Effector memory CD4-positive, alpha-beta T cell (primary cell): ENCODE results near the gene CELSR2.

ENCODE experiments used
- DNase-seq, 3 donors: peaks; one replicate each; pipeline ENCODE4 v3.0.0-alpha.2; 2020
- H3K27ac ChIP-seq: 2 replicates; pipeline ENCODE4 v1.7.0; 2013; ENCODE audit warnings: mild to moderate bottlenecking, low read length, moderate library complexity; ENCODE audit not compliant: insufficient read depth, poor library complexity, severe bottlenecking
- H3K27me3 ChIP-seq: replicated peaks from 2 replicates; pipeline ENCODE4 v1.7.0; 2013; ENCODE audit warnings: mild to moderate bottlenecking, low read length; ENCODE audit not compliant: insufficient read depth, control insufficient read depth, poor library complexity, severe bottlenecking
- H3K36me3 ChIP-seq: 2 replicates; pipeline ENCODE4 v1.7.0; 2013; ENCODE audit warnings: mild to moderate bottlenecking, low read length, moderate library complexity; ENCODE audit not compliant: control insufficient read depth, insufficient read depth
- H3K4me1 ChIP-seq: 2 replicates; pipeline ENCODE4 v1.7.0; 2013; ENCODE audit warnings: low read length, mild to moderate bottlenecking; ENCODE audit not compliant: control insufficient read depth, insufficient read depth, poor library complexity, severe bottlenecking
- H3K4me3 ChIP-seq: 2 replicates; pipeline ENCODE4 v1.7.0; 2013; ENCODE audit warnings: low read length, low read depth, mild to moderate bottlenecking; ENCODE audit not compliant: insufficient read depth, poor library complexity, severe bottlenecking
- H3K9me3 ChIP-seq: 2 replicates; pipeline ENCODE4 v1.7.0; 2013; ENCODE audit warnings: mild to moderate bottlenecking, low read length, moderate library complexity; ENCODE audit not compliant: control insufficient read depth

The CELSR2 gene

GRCh38 chr1:109229531-109230127 is 19.7 kb upstream of the CELSR2 start:
- Histone ChIP-seq H3K4me3 (no peak overlapping the region), H3K27ac (no peak overlapping the region), H3K4me1 (no peaks in the 10 kb centered on the region), H3K9me3 (no peaks in the 10 kb centered on the region), H3K36me3 (peaks cover 57% of the 10 kb centered on the region), H3K27me3 (no peaks in the 10 kb centered on the region)
- no peak for DNase-seq

- H3K27ac ChIP-seq: no peak overlapping the region
Observed at GRCh38 chr1:109231066-109231465, 18.3 kb upstream of the CELSR2 start.

GRCh38 chr1:109235137-109235536 is 14.2 kb upstream of the CELSR2 start:
- no peak for DNase-seq
- Histone ChIP-seq H3K27me3 (no peaks in the 10 kb centered on the region), H3K9me3 (no peaks in the 10 kb centered on the region), H3K27ac (no peak overlapping the region), H3K4me3 (no peak overlapping the region), H3K36me3 (peaks cover 64% of the 10 kb centered on the region), H3K4me1 (no peaks in the 10 kb centered on the region)

More at GRCh38 chr1:109231066-109231465, 18.3 kb upstream of the CELSR2 start:
- no peaks in the 10 kb centered on the region for H3K4me1 ChIP-seq
- no peak overlapping the region for H3K4me3 ChIP-seq
- no peaks in the 10 kb centered on the region for H3K27me3 ChIP-seq
- H3K9me3 ChIP-seq: no peaks in the 10 kb centered on the region
- peaks cover 71% of the 10 kb centered on the region for H3K36me3 ChIP-seq
- no peak for DNase-seq

GRCh38 chr1:109237512-109237911 is 11.8 kb upstream of the CELSR2 start:
- peaks cover 4% of the 10 kb centered on the region for H3K4me1 ChIP-seq
- H3K9me3 ChIP-seq: no peaks in the 10 kb centered on the region
- no peak overlapping the region for H3K4me3 ChIP-seq
- DNase-seq: no peak
- no peaks in the 10 kb centered on the region for H3K27me3 ChIP-seq
- peaks cover 42% of the 10 kb centered on the region for H3K36me3 ChIP-seq
- no peak overlapping the region for H3K27ac ChIP-seq

- no peak for DNase-seq
- Histone ChIP-seq H3K27me3 (no peaks in the 10 kb centered on the region), H3K27ac (no peak overlapping the region), H3K9me3 (no peaks in the 10 kb centered on the region), H3K4me1 (peaks cover 4% of the 10 kb centered on the region), H3K4me3 (no peak overlapping the region), H3K36me3 (peaks cover 38% of the 10 kb centered on the region)
Observed at GRCh38 chr1:109238382-109238781, 11.0 kb upstream of the CELSR2 start.

GRCh38 chr1:109239047-109239408 is 10.3 kb upstream of the CELSR2 start:
- Histone ChIP-seq H3K27me3 (no peaks in the 10 kb centered on the region), H3K36me3 (peaks cover 38% of the 10 kb centered on the region), H3K4me1 (peaks cover 4% of the 10 kb centered on the region), H3K9me3 (no peaks in the 10 kb centered on the region), H3K4me3 (no peak overlapping the region), H3K27ac (no peak overlapping the region)
- DNase-seq: no peak

- DNase-seq: no peak
- H3K27me3 ChIP-seq: no peaks in the 10 kb centered on the region
- H3K9me3 ChIP-seq: no peaks in the 10 kb centered on the region
- H3K27ac ChIP-seq: no peak overlapping the region
- H3K4me3 ChIP-seq: no peak overlapping the region
- H3K4me1 ChIP-seq: peaks cover 4% of the 10 kb centered on the region
- peaks cover 35% of the 10 kb centered on the region for H3K36me3 ChIP-seq
Observed at GRCh38 chr1:109239409-109240068, 9.8 kb upstream of the CELSR2 start.

GRCh38 chr1:109240158-109241152 is 8.9 kb upstream of the CELSR2 start:
- H3K27ac ChIP-seq: no peak overlapping the region

GRCh38 chr1:109241344-109241743 is 8.0 kb upstream of the CELSR2 start:
- no peaks in the 10 kb centered on the region for H3K27me3 ChIP-seq
- peaks cover 18% of the 10 kb centered on the region for H3K36me3 ChIP-seq
- H3K4me3 ChIP-seq: no peak overlapping the region
- no peak for DNase-seq
- peaks cover 4% of the 10 kb centered on the region for H3K4me1 ChIP-seq
- no peaks in the 10 kb centered on the region for H3K9me3 ChIP-seq
- no peak overlapping the region for H3K27ac ChIP-seq

More at GRCh38 chr1:109240158-109241152, 8.9 kb upstream of the CELSR2 start:
- H3K36me3 ChIP-seq: peaks cover 27% of the 10 kb centered on the region
- H3K4me3 ChIP-seq: no peak overlapping the region
- H3K4me1 ChIP-seq: peaks cover 4% of the 10 kb centered on the region
- H3K9me3 ChIP-seq: no peaks in the 10 kb centered on the region
- H3K27me3 ChIP-seq: no peaks in the 10 kb centered on the region
- no peak for DNase-seq
